Measurements from ENCODE around the gene ZCCHC8. TPM values are rescaled to one million over a fixed set of nuclear protein-coding genes. Genes with fewer than 3 reads are reported as not detected.

The ZCCHC8 gene
- polyA plus RNA-seq, 1 donor (not counting 4 experiments of a cell fraction or from before 2014, with no cell fraction given): 14.0 TPM

GRCh38 chr12:122483969-122484368, 16.8 kb downstream of the ZCCHC8 start:
- Histone ChIP-seq H3K27ac (ENCODE audit: control insufficient read depth, insufficient read depth, low read length) (no peak overlapping the region), H3K27me3 (ENCODE audit: control insufficient read depth, extremely low read depth, insufficient read depth, low read length) (no peaks in the 10 kb centered on the region), H4K20me1 (ENCODE audit: control insufficient read depth, extremely low read depth, insufficient read depth, low read length) (no peaks in the 10 kb centered on the region), H3K9ac (ENCODE audit: control insufficient read depth, extremely low read depth, insufficient read depth, low read length) (no peak overlapping the region), H2AFZ (ENCODE audit: control insufficient read depth, low read length) (no peak overlapping the region), H3K9me3 (ENCODE audit: control insufficient read depth, low read depth, low read length) (no peaks in the 10 kb centered on the region), H3K79me2 (ENCODE audit: control insufficient read depth, insufficient read depth, low read length) (no peaks in the 10 kb centered on the region), H3K9me1 (ENCODE audit: control insufficient read depth, extremely low read depth, insufficient read depth, low read length) (no peaks in the 10 kb centered on the region), H3K36me3 (ENCODE audit: control insufficient read depth in 2 of 2, extremely low read depth in 1 of 2, insufficient read depth in 2 of 2, low read length in 2 of 2) (peaks cover 12 to 26% of the 10 kb centered on the region in 2 experiments), H3K4me1 (ENCODE audit: control insufficient read depth, extremely low read depth, insufficient read depth, low read length) (no peaks in the 10 kb centered on the region), H3K4me3 (ENCODE audit: control insufficient read depth in 2 of 3, extremely low read depth in 1 of 3, insufficient read depth in 2 of 3, low read depth in 1 of 3, low read length in 3 of 3) (no peak overlapping the region), H3K4me2 (ENCODE audit: control insufficient read depth, extremely low read depth, insufficient read depth, low read depth, low read length) (no peak overlapping the region)
- no peak for FAIRE-seq
- dilution Hi-C loops (cut with MboI; ENCODE audit: extremely low pct_ligation_motif_present, low sequenced_read_pairs): no loop called here
- DNase-seq (ENCODE audit: low read depth, low spot score): no peak
- no peak for TF ChIP-seq EZH2 (IDR thresholded peaks at IDR 0.05; ENCODE audit: low read length)
- no peak for TF ChIP-seq CTCF (optimal IDR thresholded peaks at IDR 0.05 in 1 of 3, IDR thresholded peaks at IDR 0.05 in 1 of 3, conservative IDR thresholded peaks at IDR 0.05 in 1 of 3; ENCODE audit: extremely low read depth in 1 of 3, insufficient read depth in 2 of 3, low read length in 3 of 3)

- no peak overlapping the region for H3K4me3 ChIP-seq (ENCODE audit: control insufficient read depth in 2 of 3, extremely low read depth in 1 of 3, insufficient read depth in 2 of 3, low read depth in 1 of 3, low read length in 3 of 3)
- H3K4me2 ChIP-seq (ENCODE audit: control insufficient read depth, extremely low read depth, insufficient read depth, low read depth, low read length): no peak overlapping the region
- H3K4me1 ChIP-seq (ENCODE audit: control insufficient read depth, extremely low read depth, insufficient read depth, low read length): no peaks in the 10 kb centered on the region
- H3K27me3 ChIP-seq (ENCODE audit: control insufficient read depth, extremely low read depth, insufficient read depth, low read length): no peaks in the 10 kb centered on the region
- H3K79me2 ChIP-seq (ENCODE audit: control insufficient read depth, insufficient read depth, low read length): no peaks in the 10 kb centered on the region
- FAIRE-seq: no peak
- no peak overlapping the region for H2AFZ ChIP-seq (ENCODE audit: control insufficient read depth, low read length)
- H3K9me3 ChIP-seq (ENCODE audit: control insufficient read depth, low read depth, low read length): no peaks in the 10 kb centered on the region
- no peak for TF ChIP-seq EZH2 (IDR thresholded peaks at IDR 0.05; ENCODE audit: low read length)
- no peak for TF ChIP-seq CTCF (optimal IDR thresholded peaks at IDR 0.05 in 1 of 3, IDR thresholded peaks at IDR 0.05 in 1 of 3, conservative IDR thresholded peaks at IDR 0.05 in 1 of 3; ENCODE audit: extremely low read depth in 1 of 3, insufficient read depth in 2 of 3, low read length in 3 of 3)
- DNase-seq (ENCODE audit: low read depth, low spot score): no peak
- H3K9ac ChIP-seq (ENCODE audit: control insufficient read depth, extremely low read depth, insufficient read depth, low read length): no peak overlapping the region
- no peak overlapping the region for H3K27ac ChIP-seq (ENCODE audit: control insufficient read depth, insufficient read depth, low read length)
- H3K36me3 ChIP-seq (ENCODE audit: control insufficient read depth in 2 of 2, extremely low read depth in 1 of 2, insufficient read depth in 2 of 2, low read length in 2 of 2): peaks cover 16 to 21% of the 10 kb centered on the region in 2 experiments
- H3K9me1 ChIP-seq (ENCODE audit: control insufficient read depth, extremely low read depth, insufficient read depth, low read length): no peaks in the 10 kb centered on the region
- H4K20me1 ChIP-seq (ENCODE audit: control insufficient read depth, extremely low read depth, insufficient read depth, low read length): no peaks in the 10 kb centered on the region
- dilution Hi-C loops (cut with MboI; ENCODE audit: extremely low pct_ligation_motif_present, low sequenced_read_pairs): no loop called here
Observed at GRCh38 chr12:122481861-122482260, 18.9 kb downstream of the ZCCHC8 start.
